VCaP (cell line): Measurements from ENCODE around the gene SAMD3.

Source experiments
- H3K27ac ChIP-seq: fragments of 450-650 bp; 2 replicates; pipeline ENCODE4 v1.5.1; 2017
- CTCF ChIP-seq: fragments of 450-650 bp; conservative IDR thresholded peaks from 2 replicates; pipeline ENCODE4 v1.5.1; 2017; ENCODE audit warnings: mild to moderate bottlenecking, moderate library complexity

The SAMD3 gene

GRCh38 chr6:130148181-130148580 lies 74.6 kb downstream of the SAMD3 start:
- H3K27ac ChIP-seq = no peak overlapping the region
- TF ChIP-seq CTCF = no peak

GRCh38 chr6:130147111-130147510 lies 75.6 kb downstream of the SAMD3 start:
- H3K27ac ChIP-seq = no peak overlapping the region
- TF ChIP-seq CTCF = no peak

GRCh38 chr6:130143709-130144108 lies 79.0 kb downstream of the SAMD3 start:
- no peak overlapping the region for H3K27ac ChIP-seq
- TF ChIP-seq CTCF = no peak

- no peak for TF ChIP-seq CTCF
- no peak overlapping the region for H3K27ac ChIP-seq
These were observed 82.7 kb downstream of the SAMD3 start for GRCh38 chr6:130140084-130140483.

- no peak for TF ChIP-seq CTCF
- no peak overlapping the region for H3K27ac ChIP-seq
These were observed 83.9 kb downstream of the SAMD3 start for GRCh38 chr6:130138909-130139242.

- TF ChIP-seq CTCF = no peak
- H3K27ac ChIP-seq = no peak overlapping the region
These were observed 84.4 kb downstream of the SAMD3 start for GRCh38 chr6:130138116-130138908.

- no peak for TF ChIP-seq CTCF
- H3K27ac ChIP-seq = no peak overlapping the region
These were observed 86.0 kb downstream of the SAMD3 start for GRCh38 chr6:130136798-130137197.
